HG02852 (cell line): ENCODE measurements around the gene USP22.

Source experiments
- ATAC-seq: cut with Tn5 transposase; IDR thresholded peaks from one replicate; pipeline ENCODE4 v1.9.1; 2021; ENCODE audit warnings: mild to moderate bottlenecking, moderate library complexity; ENCODE audit not compliant: unreplicated experiment

Gene USP22

GRCh38 chr17:21021208-21021803 lies 21.5 kb downstream of the USP22 start:
- no peak for ATAC-seq

GRCh38 chr17:21020622-21021021 lies 22.2 kb downstream of the USP22 start:
- ATAC-seq, result peak; percentile 15

DNA sequence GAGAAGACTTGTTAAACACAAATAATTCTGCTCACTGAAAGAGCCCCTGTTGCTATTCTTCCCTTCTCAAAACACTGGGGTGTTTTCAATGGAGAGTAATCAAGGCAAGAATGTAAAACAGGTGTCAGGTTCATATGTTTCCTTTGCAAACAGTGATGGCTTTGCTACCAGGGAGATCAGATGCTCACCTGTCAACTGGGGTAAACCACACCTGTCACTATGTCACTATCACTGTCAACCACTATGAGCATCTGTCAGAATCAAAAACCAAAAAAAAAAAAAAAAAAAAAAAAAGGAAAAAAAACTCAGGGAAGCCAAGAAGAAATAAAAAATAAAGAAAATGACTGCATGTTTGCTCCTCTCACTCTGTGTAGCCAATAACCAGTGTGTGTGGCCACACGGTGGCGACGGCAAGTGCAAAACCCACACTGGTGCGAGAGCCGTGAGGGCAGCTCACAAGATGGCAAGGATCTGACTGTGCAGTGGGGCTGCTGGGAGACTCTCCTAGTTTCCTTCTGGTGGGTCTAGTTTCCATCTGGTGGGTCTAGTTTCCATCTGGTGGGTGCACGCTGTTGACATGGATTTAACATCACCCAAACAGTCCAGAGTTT lies 22.7 kb downstream of the USP22 start:
- ATAC-seq, result peak; percentile 73

DNA sequence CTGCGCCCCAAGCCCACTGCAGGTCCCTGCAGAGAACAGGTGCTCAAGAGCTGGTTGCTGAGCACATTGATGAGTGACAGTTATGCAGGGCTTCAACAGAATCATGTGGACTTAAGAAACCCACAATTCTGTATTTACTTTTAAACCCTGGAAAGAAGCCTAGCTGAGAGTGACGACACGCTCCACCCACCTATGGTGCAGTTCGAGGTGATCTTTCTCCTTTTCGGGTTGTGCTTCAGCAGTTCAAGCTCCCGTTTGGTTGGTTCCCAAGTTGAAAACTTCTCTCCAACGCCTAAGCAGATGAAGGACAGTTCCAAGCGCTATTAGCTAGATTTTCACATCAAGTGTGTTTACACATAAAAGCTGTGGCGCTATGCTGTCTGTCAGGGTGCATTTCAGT lies 23.9 kb downstream of the USP22 start:
- ATAC-seq, result no peak

GRCh38 chr17:21017861-21018260 lies 24.9 kb downstream of the USP22 start:
- ATAC-seq, result no peak

GRCh38 chr17:21017256-21017655 lies 25.6 kb downstream of the USP22 start:
- no peak for ATAC-seq

DNA sequence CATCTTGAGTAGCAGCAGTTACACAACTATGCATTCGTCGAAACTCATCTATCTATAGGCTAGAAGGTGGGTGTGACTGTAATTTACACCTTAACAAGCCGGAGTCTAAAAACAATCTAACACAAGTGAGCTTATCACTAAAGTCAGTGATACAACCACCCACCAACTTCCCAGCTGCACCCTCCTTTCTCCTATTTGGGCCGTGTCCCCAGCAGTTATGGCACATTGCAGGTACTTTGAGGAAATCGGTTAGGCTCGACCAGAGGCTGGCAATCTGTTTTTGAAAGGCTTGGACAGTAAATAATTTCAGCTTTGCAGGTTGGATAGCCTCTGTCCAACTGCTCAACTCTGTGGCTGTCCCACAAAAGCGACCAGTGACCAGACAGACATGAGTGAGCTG lies 26.0 kb downstream of the USP22 start:
- ATAC-seq, result no peak

DNA sequence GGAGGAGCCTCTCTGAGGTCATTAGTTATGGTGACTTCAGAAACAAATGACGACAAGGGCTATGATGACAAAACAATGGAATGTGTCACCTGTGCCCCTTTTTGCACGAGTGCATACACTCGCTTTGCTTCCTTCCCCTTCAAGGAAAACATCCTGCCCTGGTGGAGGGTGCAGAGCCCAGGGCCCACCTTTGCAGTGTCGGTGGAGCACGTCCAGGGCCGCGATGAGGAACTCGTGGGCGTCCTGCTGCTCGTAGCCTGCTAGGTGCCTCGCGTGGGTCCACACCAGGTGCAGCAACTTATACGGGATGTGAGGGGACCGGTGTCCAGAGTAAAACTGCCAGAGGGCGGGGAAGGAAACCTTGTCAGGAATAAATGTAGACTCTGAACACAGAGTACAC lies 27.2 kb downstream of the USP22 start:
- ATAC-seq, result no peak

DNA sequence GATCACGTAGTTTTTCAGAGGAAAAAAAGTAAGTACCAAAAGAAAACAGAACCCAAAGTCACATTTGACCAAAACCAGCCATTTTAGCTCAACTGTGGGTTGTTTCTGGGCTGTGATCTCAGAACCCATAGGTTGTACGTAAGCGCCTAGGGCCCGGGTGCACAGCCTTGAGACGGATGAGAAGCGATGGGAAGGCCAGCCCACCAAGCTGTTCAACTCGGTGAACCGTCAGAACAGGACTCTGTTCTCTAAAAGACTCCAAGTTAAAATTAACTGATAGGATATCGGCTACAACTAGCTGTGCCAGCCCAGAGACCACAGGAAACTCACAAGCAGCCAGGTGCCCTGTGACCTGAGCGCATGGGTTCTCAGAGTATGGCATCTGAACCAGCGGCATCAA lies 28.3 kb downstream of the USP22 start:
- no peak for ATAC-seq

DNA sequence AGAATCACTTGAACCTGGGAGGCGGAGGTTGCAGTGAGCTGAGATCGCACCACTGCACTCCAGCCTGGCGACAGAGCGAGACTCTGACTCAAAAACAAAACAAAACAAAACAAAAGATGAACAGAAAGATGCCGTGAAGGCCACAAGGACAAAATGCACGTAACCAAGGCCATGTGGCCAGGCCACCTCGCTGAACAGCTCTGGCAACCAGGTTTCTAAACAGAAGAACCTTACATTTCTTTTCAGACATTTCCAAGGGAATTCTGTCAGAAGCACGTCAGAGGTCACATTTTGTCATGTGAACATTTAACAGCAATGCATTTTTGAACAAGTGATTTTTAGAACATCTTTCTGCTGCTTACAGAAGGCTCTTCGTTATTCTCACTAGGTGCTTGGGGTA lies 28.8 kb downstream of the USP22 start:
- no peak for ATAC-seq

DNA sequence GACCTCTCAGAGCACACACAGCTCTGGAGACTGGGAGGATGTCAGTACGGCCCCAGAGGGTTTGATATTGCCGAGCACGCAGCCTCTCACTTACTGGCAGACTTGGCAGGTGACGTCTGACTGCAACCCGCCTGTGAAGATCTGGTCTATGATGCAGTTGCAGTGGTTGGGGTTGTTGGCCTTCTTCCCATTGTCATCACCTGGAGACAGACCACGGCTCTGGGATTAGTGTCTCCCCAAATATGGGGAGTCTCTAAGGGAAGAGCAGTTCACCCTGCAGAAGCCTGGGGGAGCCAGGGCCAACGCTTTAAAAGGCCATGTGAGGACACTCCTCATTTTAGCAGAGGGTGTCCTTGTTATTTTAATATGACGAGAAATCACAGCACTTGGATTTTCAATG lies 30.1 kb downstream of the USP22 start:
- ATAC-seq, result no peak

GRCh38 chr17:21010705-21011596 lies 31.9 kb downstream of the USP22 start:
- no peak for ATAC-seq

- ATAC-seq, result no peak
Measured at GRCh38 chr17:21008992-21009671, 33.7 kb downstream of the USP22 start.

DNA sequence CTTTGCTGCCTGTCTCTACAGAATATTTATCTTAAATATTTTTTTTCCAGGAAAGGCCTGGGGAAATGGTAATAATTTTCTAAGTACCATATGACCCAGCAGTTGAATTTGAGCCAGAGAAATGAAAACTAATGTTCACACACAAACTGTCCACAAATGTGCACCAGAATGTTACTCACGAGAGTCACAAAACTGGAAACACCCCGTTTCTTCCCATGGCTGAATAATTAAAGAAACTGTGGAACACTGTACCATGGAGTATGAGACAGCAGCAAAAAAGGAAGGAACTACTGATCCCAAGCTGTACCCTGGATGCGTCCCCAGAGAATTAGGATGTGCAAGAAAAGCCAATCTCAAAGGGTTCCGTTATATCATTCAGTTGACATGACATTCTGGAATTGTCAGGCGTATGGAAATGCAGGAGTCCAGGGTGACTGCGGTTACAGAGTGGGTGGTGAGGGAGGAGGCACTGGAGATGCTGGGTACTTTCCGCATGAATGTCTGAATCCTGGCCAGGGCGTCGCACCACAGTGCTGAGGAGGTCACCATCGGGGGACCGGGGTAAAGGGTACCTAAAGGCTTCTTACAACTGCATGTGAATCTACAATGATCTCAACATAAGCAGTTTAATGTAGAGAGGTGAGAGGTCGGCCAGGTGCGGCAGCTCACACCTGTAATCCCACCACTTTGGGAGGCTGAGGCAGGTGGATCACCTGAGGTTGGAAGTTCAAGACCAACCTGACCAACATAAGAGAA lies 34.5 kb downstream of the USP22 start:
- ATAC-seq, result no peak

- ATAC-seq, result no peak
Measured at GRCh38 chr17:21007646-21008045, 35.2 kb downstream of the USP22 start.

- no peak for ATAC-seq
Measured at GRCh38 chr17:21005803-21006202, 37.0 kb downstream of the USP22 start.

DNA sequence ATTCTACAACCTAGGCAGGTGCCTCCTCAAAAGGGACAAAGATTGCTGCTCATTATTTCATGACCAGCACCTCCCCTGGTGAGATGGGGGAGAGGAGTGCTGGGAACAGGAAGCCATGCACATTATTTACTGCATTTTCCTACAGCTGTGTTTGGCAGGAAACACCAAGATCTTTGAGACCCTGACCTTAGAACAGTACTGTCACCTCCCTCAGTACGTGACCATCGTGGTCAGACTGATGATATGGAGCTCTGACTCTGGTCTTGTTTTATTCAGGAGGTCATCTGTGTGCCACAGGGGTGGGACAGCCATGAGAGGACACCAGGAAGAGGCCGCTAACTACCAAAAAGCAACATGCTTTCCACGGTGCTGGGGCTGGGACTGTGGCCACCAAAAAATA lies 37.4 kb downstream of the USP22 start:
- ATAC-seq, result no peak

DNA sequence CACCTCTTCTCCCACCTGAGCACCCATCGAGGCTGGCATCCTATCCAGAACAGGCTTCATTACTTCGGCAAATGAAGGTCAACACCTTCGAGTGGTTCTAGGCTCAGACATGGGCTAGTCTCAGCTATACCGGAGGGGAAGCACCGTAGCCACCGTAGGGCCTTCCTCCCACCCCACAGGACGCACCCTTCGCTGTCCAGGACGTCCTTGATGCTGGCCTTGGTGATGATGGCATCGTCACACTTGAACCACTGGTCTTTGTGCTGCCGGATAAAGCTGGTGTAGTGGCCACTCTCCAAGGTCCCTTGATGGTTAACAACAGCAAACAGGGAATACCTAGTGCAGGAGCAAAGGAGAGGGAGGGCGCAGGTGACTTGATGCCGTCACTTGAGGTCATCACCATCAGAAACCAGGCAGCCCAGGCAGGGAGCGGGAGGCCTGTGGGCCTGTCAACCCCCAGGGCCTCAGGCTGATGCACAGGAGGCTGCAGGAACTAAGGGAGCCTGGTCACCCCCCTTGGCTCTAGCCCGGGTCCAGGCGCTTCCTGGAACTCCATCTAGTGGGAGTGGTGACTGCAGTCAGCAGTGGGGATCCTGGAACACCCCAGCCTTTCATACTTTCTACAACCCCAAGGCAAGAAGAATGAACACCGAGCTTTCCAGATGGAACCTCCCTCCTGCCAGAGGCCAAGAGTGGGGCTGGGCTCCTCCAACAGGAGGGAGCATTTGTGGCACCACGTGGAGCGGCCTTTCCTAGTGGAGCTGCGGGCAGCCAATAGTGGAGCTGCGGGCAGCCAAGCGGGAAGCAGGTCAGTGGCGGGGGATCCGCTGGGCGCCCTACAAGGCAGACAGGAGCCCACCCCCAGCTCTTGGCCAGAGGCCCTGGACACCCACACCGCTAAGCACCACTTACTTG lies 38.5 kb downstream of the USP22 start:
- no peak for ATAC-seq

GRCh38 chr17:21003007-21003621 lies 39.7 kb downstream of the USP22 start:
- no peak for ATAC-seq
